Stimulated activated naive CD8-positive, alpha-beta T cell treated with anti-CD3 and anti-CD28 coated beads, Interleukin-15, Interleukin-2, amounts not matched to agents 100 ng/mL and 50 ng/mL, for 24 hours (primary cell): ENCODE data around the gene ATP4A.

Experiments used
- H3K27ac Mint-ChIP-seq: one replicate; pipeline ENCODE4 v1.8.0; 2021; ENCODE audit warnings: mild to moderate bottlenecking, mixed read lengths
- H3K27me3 Mint-ChIP-seq: one replicate; pipeline ENCODE4 v1.8.0; 2021; ENCODE audit warnings: mixed read lengths
- H3K36me3 Mint-ChIP-seq: one replicate; pipeline ENCODE4 v1.8.0; 2021; ENCODE audit warnings: low read depth, mixed read lengths
- H3K4me1 Mint-ChIP-seq: one replicate; pipeline ENCODE4 v1.8.0; 2021; ENCODE audit warnings: low read depth, mixed read lengths
- H3K4me3 Mint-ChIP-seq: one replicate; pipeline ENCODE4 v1.8.0; 2021; ENCODE audit warnings: mild to moderate bottlenecking, mixed read lengths
- H3K9me3 Mint-ChIP-seq: one replicate; pipeline ENCODE4 v1.8.0; 2021; ENCODE audit warnings: mixed read lengths

Gene ATP4A

GRCh38 chr19:35585848-35586247 lies 22.4 kb upstream of the ATP4A start, which contains the start of gene PMIS2:
Gene PMIS2 (plus strand): TSS chr19:35586173. CDS start chr19:35586260, 87 bp downstream.
- Mint-ChIP-seq H3K9me3 (no peaks in the 10 kb centered on the region), H3K4me1 (no peaks in the 10 kb centered on the region), H3K27me3 (peaks cover 18% of the 10 kb centered on the region), H3K36me3 (no peaks in the 10 kb centered on the region), H3K27ac (no peak within 1 kb of the TSS), H3K4me3 (no peak within 1 kb of the TSS)

GRCh38 chr19:35582760-35583159 lies 19.3 kb upstream of the ATP4A start:
- Mint-ChIP-seq H3K4me1 (no peaks in the 10 kb centered on the region), H3K27ac (no peak overlapping the region), H3K9me3 (peaks cover 2% of the 10 kb centered on the region), H3K36me3 (no peaks in the 10 kb centered on the region), H3K4me3 (no peak overlapping the region), H3K27me3 (peaks cover 18% of the 10 kb centered on the region)

GRCh38 chr19:35578707-35579106 lies 15.2 kb upstream of the ATP4A start:
- H3K9me3 Mint-ChIP-seq: peaks cover 27% of the 10 kb centered on the region
- peaks cover 13% of the 10 kb centered on the region for H3K36me3 Mint-ChIP-seq
- no peak overlapping the region for H3K27ac Mint-ChIP-seq
- H3K27me3 Mint-ChIP-seq: peaks cover 8% of the 10 kb centered on the region
- no peaks in the 10 kb centered on the region for H3K4me1 Mint-ChIP-seq
- no peak overlapping the region for H3K4me3 Mint-ChIP-seq

- H3K4me3 Mint-ChIP-seq: no peak overlapping the region
These were observed 14.5 kb upstream of the ATP4A start for GRCh38 chr19:35577918-35578317.

GRCh38 chr19:35571406-35571965 lies 8.0 kb upstream of the ATP4A start:
- Mint-ChIP-seq H3K4me3 (no peak overlapping the region), H3K27me3 (peaks cover 24% of the 10 kb centered on the region), H3K36me3 (peaks cover 8% of the 10 kb centered on the region), H3K4me1 (no peaks in the 10 kb centered on the region), H3K27ac (no peak overlapping the region), H3K9me3 (peaks cover 16% of the 10 kb centered on the region)

More at GRCh38 chr19:35577918-35578317, 14.5 kb upstream of the ATP4A start:
- Mint-ChIP-seq H3K36me3 (peaks cover 13% of the 10 kb centered on the region), H3K27ac (no peak overlapping the region), H3K27me3 (peaks cover 4% of the 10 kb centered on the region), H3K9me3 (peaks cover 27% of the 10 kb centered on the region), H3K4me1 (no peaks in the 10 kb centered on the region)

- no peaks in the 10 kb centered on the region for H3K9me3 Mint-ChIP-seq
- H3K4me3 Mint-ChIP-seq: no peak overlapping the region
- no peaks in the 10 kb centered on the region for H3K4me1 Mint-ChIP-seq
- H3K27me3 Mint-ChIP-seq: peaks cover 19% of the 10 kb centered on the region
- no peak overlapping the region for H3K27ac Mint-ChIP-seq
- H3K36me3 Mint-ChIP-seq: no peaks in the 10 kb centered on the region
These were observed 5.9 kb upstream of the ATP4A start for GRCh38 chr19:35569281-35569781.

- Mint-ChIP-seq H3K9me3 (no peaks in the 10 kb centered on the region), H3K4me3 (no peak overlapping the region), H3K27ac (no peak overlapping the region), H3K36me3 (no peaks in the 10 kb centered on the region), H3K27me3 (peaks cover 23% of the 10 kb centered on the region), H3K4me1 (no peaks in the 10 kb centered on the region)
These were observed 3.3 kb upstream of the ATP4A start for GRCh38 chr19:35566738-35567137.

- no peaks in the 10 kb centered on the region for H3K4me1 Mint-ChIP-seq
- no peaks in the 10 kb centered on the region for H3K9me3 Mint-ChIP-seq
- H3K27ac Mint-ChIP-seq: no peak overlapping the region
- peaks cover 25% of the 10 kb centered on the region for H3K27me3 Mint-ChIP-seq
- H3K36me3 Mint-ChIP-seq: no peaks in the 10 kb centered on the region
- H3K4me3 Mint-ChIP-seq: no peak overlapping the region
These were observed 1.8 kb upstream of the ATP4A start for GRCh38 chr19:35565016-35565856.

- Mint-ChIP-seq H3K27ac (no peak overlapping the region), H3K9me3 (no peaks in the 10 kb centered on the region), H3K27me3 (peaks cover 38% of the 10 kb centered on the region), H3K4me1 (peaks cover 2% of the 10 kb centered on the region), H3K36me3 (no peaks in the 10 kb centered on the region), H3K4me3 (no peak overlapping the region)
These were observed 682 bp downstream of the ATP4A start for GRCh38 chr19:35562776-35563175.

GRCh38 chr19:35562336-35562735 lies 1.1 kb downstream of the ATP4A start:
- Mint-ChIP-seq H3K9me3 (no peaks in the 10 kb centered on the region), H3K27me3 (peaks cover 40% of the 10 kb centered on the region), H3K4me3 (no peak overlapping the region), H3K36me3 (no peaks in the 10 kb centered on the region), H3K4me1 (peaks cover 5% of the 10 kb centered on the region), H3K27ac (no peak overlapping the region)

GRCh38 chr19:35561436-35561835 lies 2.0 kb downstream of the ATP4A start:
- peaks cover 9% of the 10 kb centered on the region for H3K4me1 Mint-ChIP-seq
- peaks cover 41% of the 10 kb centered on the region for H3K27me3 Mint-ChIP-seq
- H3K9me3 Mint-ChIP-seq: no peaks in the 10 kb centered on the region
- H3K27ac Mint-ChIP-seq: no peak overlapping the region
- no peaks in the 10 kb centered on the region for H3K36me3 Mint-ChIP-seq
- H3K4me3 Mint-ChIP-seq: no peak overlapping the region

GRCh38 chr19:35560677-35561076 lies 2.8 kb downstream of the ATP4A start:
- H3K4me1 Mint-ChIP-seq: peaks cover 9% of the 10 kb centered on the region
- no peak overlapping the region for H3K27ac Mint-ChIP-seq
- peaks cover 43% of the 10 kb centered on the region for H3K27me3 Mint-ChIP-seq
- H3K9me3 Mint-ChIP-seq: no peaks in the 10 kb centered on the region
- H3K4me3 Mint-ChIP-seq: no peak overlapping the region
- H3K36me3 Mint-ChIP-seq: no peaks in the 10 kb centered on the region

- H3K9me3 Mint-ChIP-seq: no peaks in the 10 kb centered on the region
- peaks cover 43% of the 10 kb centered on the region for H3K27me3 Mint-ChIP-seq
- no peak overlapping the region for H3K4me3 Mint-ChIP-seq
- no peak overlapping the region for H3K27ac Mint-ChIP-seq
- H3K36me3 Mint-ChIP-seq: no peaks in the 10 kb centered on the region
- H3K4me1 Mint-ChIP-seq: peaks cover 9% of the 10 kb centered on the region
These were observed 3.2 kb downstream of the ATP4A start for GRCh38 chr19:35560271-35560670.

GRCh38 chr19:35559781-35560180 lies 3.7 kb downstream of the ATP4A start:
- H3K27ac Mint-ChIP-seq: no peak overlapping the region
- H3K4me3 Mint-ChIP-seq: no peak overlapping the region
- no peaks in the 10 kb centered on the region for H3K9me3 Mint-ChIP-seq
- no peaks in the 10 kb centered on the region for H3K36me3 Mint-ChIP-seq
- peaks cover 43% of the 10 kb centered on the region for H3K27me3 Mint-ChIP-seq
- H3K4me1 Mint-ChIP-seq: peaks cover 9% of the 10 kb centered on the region

GRCh38 chr19:35559281-35559659 lies 4.2 kb downstream of the ATP4A start:
- Mint-ChIP-seq H3K27me3 (peaks cover 43% of the 10 kb centered on the region), H3K4me3 (peak overlapping the region; percentile 15), H3K9me3 (no peaks in the 10 kb centered on the region), H3K4me1 (peaks cover 9% of the 10 kb centered on the region), H3K27ac (no peak overlapping the region), H3K36me3 (no peaks in the 10 kb centered on the region)
